AG04449 (cell line): ENCODE data around the gene MYO16.

Experiments used
- CTCF ChIA-PET: fragments of 350-600 bp; formaldehyde crosslinking; extraction: SDS; loops from one replicate; lab custom pipeline; 2021; ENCODE audit warnings: antibody characterized with exemption; lab: Yijun Ruan, JAX
- POLR2A ChIA-PET: fragments of 400-600, 350-600 bp; formaldehyde crosslinking; extraction: SDS; loops from one replicate; lab custom pipeline; 2020; ENCODE audit warnings: antibody characterized with exemption, inconsistent platforms; lab: Yijun Ruan, JAX
- DNase-seq: peaks from one replicate; pipeline ENCODE4 v3.0.0-alpha.2; 2010; ENCODE audit warnings: low read depth, low spot score
- H3K4me3 ChIP-seq: 2 replicates; pipeline ENCODE4 v1.5.1; 2011; ENCODE audit warnings: low read depth, mild to moderate bottlenecking, control low read depth, low read length
- CTCF ChIP-seq: IDR thresholded peaks from one replicate; pipeline ENCODE4 v1.5.1; 2011; ENCODE audit warnings: mild to moderate bottlenecking, moderate library complexity, low read length, control low read depth, inconsistent platforms; ENCODE audit not compliant: insufficient read depth; ENCODE audit errors: missing control alignments

Gene MYO16

GRCh38 chr13:108728370-108728769, 99.0 kb downstream of the MYO16 start:
- CTCF ChIA-PET, result no interaction called here

GRCh38 chr13:108733022-108733560, 103.7 kb downstream of the MYO16 start:
- DNase-seq, result no peak
- H3K4me3 ChIP-seq, result no peak overlapping the region
- CTCF ChIA-PET, result no interaction called here
- POLR2A ChIA-PET, result no interaction called here
- TF ChIP-seq CTCF, result no peak

More at GRCh38 chr13:108728370-108728769, 99.0 kb downstream of the MYO16 start:
- no peak for TF ChIP-seq CTCF
- POLR2A ChIA-PET, result no interaction called here
- DNase-seq, result no peak
- H3K4me3 ChIP-seq, result no peak overlapping the region

- no peak for TF ChIP-seq CTCF
- ChIA-PET CTCF (no interaction called here), POLR2A (no interaction called here)
- H3K4me3 ChIP-seq, result no peak overlapping the region
- no peak for DNase-seq
These were observed 105.3 kb downstream of the MYO16 start for GRCh38 chr13:108734676-108735075.

GRCh38 chr13:108741930-108742329, 112.5 kb downstream of the MYO16 start:
- no peak for TF ChIP-seq CTCF
- DNase-seq, result no peak
- H3K4me3 ChIP-seq, result no peak overlapping the region
- ChIA-PET POLR2A (no interaction called here), CTCF (no interaction called here)

GRCh38 chr13:108742701-108743451, 113.5 kb downstream of the MYO16 start:
- CTCF ChIA-PET, result no interaction called here
- POLR2A ChIA-PET, result no interaction called here
- H3K4me3 ChIP-seq, result no peak overlapping the region
- TF ChIP-seq CTCF, result no peak
- no peak for DNase-seq

- no peak for TF ChIP-seq CTCF
- no peak overlapping the region for H3K4me3 ChIP-seq
- ChIA-PET CTCF (no interaction called here), POLR2A (no interaction called here)
- DNase-seq, result no peak
These were observed 114.1 kb downstream of the MYO16 start for GRCh38 chr13:108743522-108743921.
